ENCODE results near the gene SNAPC2.

Gene SNAPC2

DNA sequence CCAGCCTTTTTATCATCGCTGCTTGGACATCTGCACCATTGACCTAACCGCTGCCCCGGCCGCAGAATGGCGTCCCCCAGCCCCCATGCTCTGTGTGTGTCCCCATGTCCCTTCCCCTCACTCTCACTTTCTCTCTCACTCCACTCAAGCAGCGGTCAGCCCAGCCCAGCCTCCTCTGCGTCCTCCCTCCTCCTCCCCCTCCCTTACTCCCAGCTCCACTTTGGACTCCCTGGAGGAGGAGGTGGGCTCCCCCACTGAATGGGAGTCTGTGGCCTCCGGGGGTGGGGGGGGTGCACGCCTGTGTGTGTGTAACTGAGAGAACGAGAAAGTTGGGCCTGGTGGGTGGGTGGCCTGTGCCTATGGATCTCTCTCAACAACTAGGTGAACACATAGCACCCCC, 14.3 kb upstream of the SNAPC2 start:
- Histone ChIP-seq H3K4me3 (ENCODE audit: low read length) (no peak overlapping the region), H4K20me1 (ENCODE audit: insufficient read depth, low read length) (peaks cover 25% of the 10 kb centered on the region), H3K9me3 (replicated peaks; ENCODE audit: insufficient read depth, low read length) (no peaks in the 10 kb centered on the region), H3F3A (ENCODE audit: insufficient read depth, low read length) (no peaks in the 10 kb centered on the region), H3K27me3 (replicated peaks; ENCODE audit: insufficient read depth, low read length) (peaks cover under 1% of the 10 kb centered on the region; the same call in 1 of the 2 replicates), H3K36me3 (replicated peaks; ENCODE audit: insufficient read depth, low read length) (no peaks in the 10 kb centered on the region; the same call in 1 of the 2 replicates), H3K4me2 (ENCODE audit: low read depth, low read length) (no peak overlapping the region), H3K27ac (ENCODE audit: low read length) (no peak overlapping the region), H2AFZ (ENCODE audit: low read length) (no peak overlapping the region), H3K9me2 (replicated peaks; ENCODE audit: insufficient read depth, low read length) (no peaks in the 10 kb centered on the region), H3K4me1 (ENCODE audit: low read length) (peaks cover 14% of the 10 kb centered on the region; the same call in 1 of the 2 replicates), H3K9ac (ENCODE audit: low read length) (no peak overlapping the region), H3K79me2 (ENCODE audit: low read length) (peaks cover 60% of the 10 kb centered on the region)
- TF ChIP-seq EZH2 (optimal IDR thresholded peaks at IDR 0.05; ENCODE audit: low read depth, low read length): no peak
- TF ChIP-seq EZH2phosphoT487 (IDR thresholded peaks at IDR 0.05; ENCODE audit: low read length): no peak
- TF ChIP-seq, protein P1, sequence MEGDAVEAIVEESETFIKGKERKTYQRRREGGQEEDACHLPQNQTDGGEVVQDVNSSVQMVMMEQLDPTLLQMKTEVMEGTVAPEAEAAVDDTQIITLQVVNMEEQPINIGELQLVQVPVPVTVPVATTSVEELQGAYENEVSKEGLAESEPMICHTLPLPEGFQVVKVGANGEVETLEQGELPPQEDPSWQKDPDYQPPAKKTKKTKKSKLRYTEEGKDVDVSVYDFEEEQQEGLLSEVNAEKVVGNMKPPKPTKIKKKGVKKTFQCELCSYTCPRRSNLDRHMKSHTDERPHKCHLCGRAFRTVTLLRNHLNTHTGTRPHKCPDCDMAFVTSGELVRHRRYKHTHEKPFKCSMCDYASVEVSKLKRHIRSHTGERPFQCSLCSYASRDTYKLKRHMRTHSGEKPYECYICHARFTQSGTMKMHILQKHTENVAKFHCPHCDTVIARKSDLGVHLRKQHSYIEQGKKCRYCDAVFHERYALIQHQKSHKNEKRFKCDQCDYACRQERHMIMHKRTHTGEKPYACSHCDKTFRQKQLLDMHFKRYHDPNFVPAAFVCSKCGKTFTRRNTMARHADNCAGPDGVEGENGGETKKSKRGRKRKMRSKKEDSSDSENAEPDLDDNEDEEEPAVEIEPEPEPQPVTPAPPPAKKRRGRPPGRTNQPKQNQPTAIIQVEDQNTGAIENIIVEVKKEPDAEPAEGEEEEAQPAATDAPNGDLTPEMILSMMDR (IDR thresholded peaks at IDR 0.05; ENCODE audit: low read length): no peak
- no peak for DNase-seq

DNA sequence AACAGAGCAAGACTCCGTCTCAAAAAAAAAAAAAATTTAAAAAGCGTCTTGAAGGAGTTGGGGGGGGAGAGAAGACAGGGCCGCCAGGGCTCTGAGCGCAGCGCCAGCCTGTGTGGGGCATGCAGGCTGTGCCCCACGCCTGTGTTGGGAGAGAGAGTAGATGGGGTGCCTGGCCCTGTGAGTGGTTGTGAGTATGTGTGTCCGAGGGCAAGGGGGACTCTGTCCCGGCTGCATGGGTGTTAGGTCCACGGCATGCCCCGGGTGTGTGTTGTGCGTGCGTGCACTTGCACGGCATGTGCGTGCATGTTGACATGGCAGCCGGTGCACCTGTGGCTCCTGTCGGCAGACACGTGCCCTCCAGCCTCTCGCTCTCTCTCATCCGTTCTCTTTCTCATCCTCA, 13.0 kb upstream of the SNAPC2 start:
- no peak for DNase-seq
- peaks cover 25% of the 10 kb centered on the region for H4K20me1 ChIP-seq (ENCODE audit: insufficient read depth, low read length)
- no peaks in the 10 kb centered on the region; the same call in 1 of the 2 replicates for H3K36me3 ChIP-seq (replicated peaks; ENCODE audit: insufficient read depth, low read length)

DNA sequence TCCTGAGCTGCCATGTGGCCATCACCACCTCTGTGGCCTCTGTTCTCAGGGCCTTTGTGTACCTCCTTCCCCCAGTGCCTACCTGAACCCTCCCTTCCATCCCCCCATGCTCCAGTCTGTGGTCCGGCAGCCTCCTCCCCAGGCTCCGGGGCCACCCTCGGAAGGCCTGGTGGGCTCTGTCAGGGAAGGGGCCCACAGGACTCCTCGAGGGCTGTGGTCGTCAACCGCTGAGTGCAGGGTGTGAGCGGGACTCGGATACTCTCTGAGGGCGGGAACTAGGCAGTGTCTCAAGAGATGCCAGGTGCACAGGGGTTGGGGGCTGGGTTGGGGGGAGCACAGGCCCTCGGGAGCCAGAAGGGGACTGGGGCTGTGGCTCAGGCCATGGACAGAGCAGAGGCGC, 12.6 kb upstream of the SNAPC2 start:
- Histone ChIP-seq H3K79me2 (ENCODE audit: low read length) (peaks cover 59% of the 10 kb centered on the region), H3K4me1 (ENCODE audit: low read length) (peaks cover 12% of the 10 kb centered on the region; the same call in 1 of the 2 replicates), H3K9me2 (replicated peaks; ENCODE audit: insufficient read depth, low read length) (no peaks in the 10 kb centered on the region), H3F3A (ENCODE audit: insufficient read depth, low read length) (no peaks in the 10 kb centered on the region), H3K27ac (ENCODE audit: low read length) (no peak overlapping the region), H4K20me1 (ENCODE audit: insufficient read depth, low read length) (peaks cover 25% of the 10 kb centered on the region), H3K9ac (ENCODE audit: low read length) (no peak overlapping the region), H3K27me3 (replicated peaks; ENCODE audit: insufficient read depth, low read length) (no peaks in the 10 kb centered on the region; the same call in 1 of the 2 replicates), H3K9me3 (replicated peaks; ENCODE audit: insufficient read depth, low read length) (no peaks in the 10 kb centered on the region), H3K36me3 (replicated peaks; ENCODE audit: insufficient read depth, low read length) (no peaks in the 10 kb centered on the region; the same call in 1 of the 2 replicates), H3K4me3 (ENCODE audit: low read length) (no peak overlapping the region), H3K4me2 (ENCODE audit: low read depth, low read length) (no peak overlapping the region), H2AFZ (ENCODE audit: low read length) (no peak overlapping the region)
- DNase-seq: no peak
- TF ChIP-seq EZH2phosphoT487 (IDR thresholded peaks at IDR 0.05; ENCODE audit: low read length): no peak
- TF ChIP-seq, protein P1 (IDR thresholded peaks at IDR 0.05; ENCODE audit: low read length): no peak
- no peak for TF ChIP-seq EZH2 (optimal IDR thresholded peaks at IDR 0.05; ENCODE audit: low read depth, low read length)

More for the DNA sequence above, 13.0 kb upstream of the SNAPC2 start:
- no peaks in the 10 kb centered on the region for H3F3A ChIP-seq (ENCODE audit: insufficient read depth, low read length)
- no peaks in the 10 kb centered on the region; the same call in 1 of the 2 replicates for H3K27me3 ChIP-seq (replicated peaks; ENCODE audit: insufficient read depth, low read length)
- peaks cover 14% of the 10 kb centered on the region; the same call in 1 of the 2 replicates for H3K4me1 ChIP-seq (ENCODE audit: low read length)
- no peak overlapping the region for H3K4me2 ChIP-seq (ENCODE audit: low read depth, low read length)
- TF ChIP-seq EZH2 (optimal IDR thresholded peaks at IDR 0.05; ENCODE audit: low read depth, low read length): no peak
- TF ChIP-seq, protein P1 (IDR thresholded peaks at IDR 0.05; ENCODE audit: low read length): no peak
- no peak for TF ChIP-seq EZH2phosphoT487 (IDR thresholded peaks at IDR 0.05; ENCODE audit: low read length)
- H3K9me2 ChIP-seq (replicated peaks; ENCODE audit: insufficient read depth, low read length): no peaks in the 10 kb centered on the region
- no peak overlapping the region for H3K27ac ChIP-seq (ENCODE audit: low read length)
- H3K79me2 ChIP-seq (ENCODE audit: low read length): peaks cover 60% of the 10 kb centered on the region
- H2AFZ ChIP-seq (ENCODE audit: low read length): no peak overlapping the region
- no peak overlapping the region for H3K9ac ChIP-seq (ENCODE audit: low read length)
- H3K4me3 ChIP-seq (ENCODE audit: low read length): no peak overlapping the region
- H3K9me3 ChIP-seq (replicated peaks; ENCODE audit: insufficient read depth, low read length): no peaks in the 10 kb centered on the region
